Right cardiac atrium (tissue), 5 donors: ENCODE results near the gene FRMD4A. TPM values are rescaled to one million over a fixed set of nuclear protein-coding genes. Genes with fewer than 3 reads are reported as not detected.

Source experiments
- ATAC-seq, 2 donors: fragments of 200-7000 bp; cut with Tn5 transposase; one replicate each; pipeline versions ENCODE4 v1.8.0 to v1.9.1; 2020; ENCODE audit warnings: moderate library complexity in 2 of 2, mild to moderate bottlenecking in 1 of 2
- DNase-seq, 3 donors: peaks; one replicate each; pipeline ENCODE4 v3.0.0-alpha.2; 2020
- H3K27ac ChIP-seq: one replicate; pipeline ENCODE4 v1.5.1; 2013; ENCODE audit warnings: mild to moderate bottlenecking, low read length, control low read depth, moderate library complexity
- H3K27me3 ChIP-seq: one replicate; pipeline ENCODE4 v1.6.1; 2013; ENCODE audit not compliant: control insufficient read depth, insufficient read depth
- H3K4me1 ChIP-seq: one replicate; pipeline ENCODE4 v1.6.1; 2013; ENCODE audit warnings: low read length; ENCODE audit not compliant: control insufficient read depth, insufficient read depth
- H3K4me3 ChIP-seq: one replicate; pipeline ENCODE4 v1.5.1; 2013; ENCODE audit warnings: low read length, control low read depth
- H3K9me3 ChIP-seq: one replicate; pipeline ENCODE4 v1.6.1; 2013; ENCODE audit warnings: low read length; ENCODE audit not compliant: control insufficient read depth
- WGBS: extraction: QIAGEN DNeasy Blood & Tissue Kit; methylation state at CpG from one replicate; pipeline ENCODE4 v1.1.7; 2013; 5-methylcytosine and 5-hydroxymethylcytosine counted together
- intact Hi-C, 4 donors: fragments of 100-400 bp; cut with DNase I; formaldehyde crosslinking; loops; one replicate each; pipeline versions ENCODE4 v1.11.0 to v1.14.0; 2022 to 2023
- polyA plus RNA-seq: library from polyadenylated mRNA; stranded (reverse); fragments of 200-250 nt; gene quantifications from one replicate; pipeline ENCODE4 v1.2.3, GENCODE V29; 2013
- total RNA-seq, 4 donors: library from RNA; stranded (reverse); fragmentation: NEBNext Ultra II Directional; extraction: Animal tissue kit (Norgen Biotek cat#: 25700); gene quantifications; one replicate each; pipeline ENCODE4 v1.2.1, GENCODE V29; 2021
- donor health status: healthy with polysubstance abuse.
- donor health status: DM: no; HTN: yes; CAD: no.
- donor health status: DM: no; HTN: no; CAD: no.
- donor health status: DM: no; HTN: yes; CAD: no; lungs with severe emphysema.
- donor health status: DM: yes; HTN: yes; CAD: no.

The FRMD4A gene
- total and polyA plus RNA-seq, 5 donors: 14.8 to 30.3 (median 25.1) TPM

- Histone ChIP-seq H3K4me3 (no peak overlapping the region), H3K27ac (no peak overlapping the region), H3K4me1 (no peaks in the 10 kb centered on the region), H3K27me3 (no peaks in the 10 kb centered on the region), H3K9me3 (no peaks in the 10 kb centered on the region)
- ATAC-seq (no peak), DNase-seq (no peak)
- 82% methylated on average over 1 of the region's 1 CpG for WGBS
- intact Hi-C loops: no loop called here
These were observed 12.7 kb downstream of the FRMD4A start for GRCh38 chr10:14318007-14318406.

GRCh38 chr10:14312014-14312413 lies 18.7 kb downstream of the FRMD4A start:
- no peak overlapping the region for H3K27ac ChIP-seq
- no peaks in the 10 kb centered on the region for H3K9me3 ChIP-seq
- intact Hi-C loops: no loop called here
- no peak for ATAC-seq
- DNase-seq: no peak
- H3K27me3 ChIP-seq: no peaks in the 10 kb centered on the region
- no peak overlapping the region for H3K4me3 ChIP-seq
- WGBS: 92% methylated on average over 4 of the region's 4 CpGs
- H3K4me1 ChIP-seq: no peaks in the 10 kb centered on the region

- WGBS: 82% methylated on average over 6 of the region's 6 CpGs
- no peak for ATAC-seq
These were observed 19.3 kb downstream of the FRMD4A start for GRCh38 chr10:14311206-14311957.

GRCh38 chr10:14309593-14309992 lies 21.1 kb downstream of the FRMD4A start:
- DNase-seq: no peak
- no peak overlapping the region for H3K27ac ChIP-seq
- no peaks in the 10 kb centered on the region for H3K4me1 ChIP-seq
- no peak for ATAC-seq
- H3K4me3 ChIP-seq: no peak overlapping the region
- intact Hi-C loops: no loop called here
- H3K9me3 ChIP-seq: no peaks in the 10 kb centered on the region
- 58% methylated on average over 10 of the region's 10 CpGs for WGBS
- H3K27me3 ChIP-seq: no peaks in the 10 kb centered on the region

More at GRCh38 chr10:14311206-14311957, 19.3 kb downstream of the FRMD4A start:
- Histone ChIP-seq H3K4me3 (no peak overlapping the region), H3K27ac (no peak overlapping the region), H3K9me3 (no peaks in the 10 kb centered on the region), H3K4me1 (no peaks in the 10 kb centered on the region), H3K27me3 (no peaks in the 10 kb centered on the region)
- DNase-seq: no peak
- intact Hi-C loops: no loop called here

- no peak for DNase-seq
- no peak for ATAC-seq
- no peaks in the 10 kb centered on the region for H3K9me3 ChIP-seq
- no peaks in the 10 kb centered on the region for H3K27me3 ChIP-seq
- no peak overlapping the region for H3K27ac ChIP-seq
- intact Hi-C loops: no loop called here
- WGBS: 15% methylated on average over 5 of the region's 5 CpGs
- no peak overlapping the region for H3K4me3 ChIP-seq
- no peaks in the 10 kb centered on the region for H3K4me1 ChIP-seq
These were observed 24.5 kb downstream of the FRMD4A start for GRCh38 chr10:14306190-14306589.

- ATAC-seq: no peak
- intact Hi-C loops: no loop called here
- no peaks in the 10 kb centered on the region for H3K27me3 ChIP-seq
- no peaks in the 10 kb centered on the region for H3K9me3 ChIP-seq
- DNase-seq: no peak
- WGBS: 46% methylated on average over 5 of the region's 5 CpGs
- H3K4me3 ChIP-seq: no peak overlapping the region
- no peaks in the 10 kb centered on the region for H3K4me1 ChIP-seq
- H3K27ac ChIP-seq: no peak overlapping the region
These were observed 26.7 kb downstream of the FRMD4A start for GRCh38 chr10:14304046-14304445.

- intact Hi-C loops: no loop called here
- H3K4me3 ChIP-seq: no peak overlapping the region
- H3K4me1 ChIP-seq: no peaks in the 10 kb centered on the region
- 64% methylated on average over 2 of the region's 2 CpGs for WGBS
- no peak for ATAC-seq
- H3K27ac ChIP-seq: no peak overlapping the region
- H3K27me3 ChIP-seq: no peaks in the 10 kb centered on the region
- DNase-seq: no peak
- no peaks in the 10 kb centered on the region for H3K9me3 ChIP-seq
These were observed 28.7 kb downstream of the FRMD4A start for GRCh38 chr10:14302035-14302434.

- 60% methylated on average over 3 of the region's 3 CpGs for WGBS
- ATAC-seq: no peak
- intact Hi-C loops: no loop called here
- Histone ChIP-seq H3K27ac (no peak overlapping the region), H3K9me3 (no peaks in the 10 kb centered on the region), H3K27me3 (no peaks in the 10 kb centered on the region), H3K4me3 (no peak overlapping the region), H3K4me1 (peaks cover 5% of the 10 kb centered on the region)
- DNase-seq: no peak
These were observed 31.2 kb downstream of the FRMD4A start for GRCh38 chr10:14299556-14299955.

- no peaks in the 10 kb centered on the region for H3K27me3 ChIP-seq
- intact Hi-C loops: no loop called here
- peak; percentile 64 to 83 for ATAC-seq
- no peak overlapping the region for H3K4me3 ChIP-seq
- H3K4me1 ChIP-seq: peaks cover 5% of the 10 kb centered on the region
- no peak overlapping the region for H3K27ac ChIP-seq
- DNase-seq: no peak
- H3K9me3 ChIP-seq: no peaks in the 10 kb centered on the region
- 44% methylated on average over 9 of the region's 9 CpGs for WGBS
These were observed 34.5 kb downstream of the FRMD4A start for GRCh38 chr10:14296065-14296709.

- no peak for ATAC-seq
- intact Hi-C loops: no loop called here
- WGBS: 85% methylated on average over 14 of the region's 14 CpGs
These were observed 36.2 kb downstream of the FRMD4A start for GRCh38 chr10:14294347-14295059.

GRCh38 chr10:14293526-14293925 lies 37.2 kb downstream of the FRMD4A start:
- no peaks in the 10 kb centered on the region for H3K9me3 ChIP-seq
- H3K4me1 ChIP-seq: peaks cover 5% of the 10 kb centered on the region
- ATAC-seq (no peak), DNase-seq (no peak)
- intact Hi-C loops: no loop called here
- no peaks in the 10 kb centered on the region for H3K27me3 ChIP-seq
- no peak overlapping the region for H3K27ac ChIP-seq
- no peak overlapping the region for H3K4me3 ChIP-seq
- 35% methylated on average over 3 of the region's 3 CpGs for whole genome bisulfite sequencing

More at GRCh38 chr10:14294347-14295059, 36.2 kb downstream of the FRMD4A start:
- no peaks in the 10 kb centered on the region for H3K9me3 ChIP-seq
- no peaks in the 10 kb centered on the region for H3K27me3 ChIP-seq
- H3K4me3 ChIP-seq: no peak overlapping the region
- peaks cover 5% of the 10 kb centered on the region for H3K4me1 ChIP-seq
- no peak overlapping the region for H3K27ac ChIP-seq
- DNase-seq: no peak
